Left lung (tissue), 10 donors: ENCODE results near the gene GOLGB1. TPM values are rescaled to one million over a fixed set of nuclear protein-coding genes. Genes with fewer than 3 reads are reported as not detected.

Source experiments
- ATAC-seq: fragments of 200-7000 bp; cut with Tn5 transposase; one replicate; pipeline ENCODE4 v1.9.1; 2020; ENCODE audit warnings: moderate library complexity
- DNase-seq, 4 donors: peaks; one replicate each; pipeline ENCODE4 v3.0.0-alpha.2; 2013 to 2020
- H3K27ac ChIP-seq, 2 donors: fragments of 200-600 bp; sonication (generic) in 1 of 2; one replicate each; pipeline versions ENCODE4 v1.5.0 to v1.8.0; 2020 to 2021
- H3K27me3 ChIP-seq, 2 donors: fragments of 200-600 bp; sonication (generic) in 1 of 2; one replicate each; pipeline versions ENCODE4 v1.5.0 to v1.8.0; 2020 to 2021
- H3K36me3 ChIP-seq, 2 donors: fragments of 200-600 bp; sonication (generic) in 1 of 2; one replicate each; pipeline versions ENCODE4 v1.5.0 to v1.8.0; 2020 to 2021
- H3K4me1 ChIP-seq, 2 donors: fragments of 200-600 bp; one replicate each; pipeline ENCODE4 v1.8.0; 2021
- H3K4me3 ChIP-seq, 2 donors: fragments of 200-600 bp; sonication (generic) in 1 of 2; one replicate each; pipeline versions ENCODE4 v1.5.0 to v1.8.0; 2020 to 2021; ENCODE audit warnings: mild to moderate bottlenecking in 1 of 2
- H3K9me3 ChIP-seq, 2 donors: fragments of 200-600 bp; sonication (generic) in 1 of 2; one replicate each; pipeline versions ENCODE4 v1.5.0 to v1.8.0; 2020 to 2021
- intact Hi-C, 2 donors: fragments of 100-400 bp; cut with DNase I; formaldehyde crosslinking; loops; one replicate each; pipeline versions ENCODE4 v1.11.2 to v1.14.2; 2022
- polyA plus RNA-seq, 6 donors: library from polyadenylated mRNA; unstranded; fragments of 120-200 nt; gene quantifications; one replicate each; pipeline ENCODE4 v1.2.1, GENCODE V29; 2013; ENCODE audit not compliant: insufficient read length in 6 of 6
- total RNA-seq, 2 donors: library from RNA; stranded (reverse); fragmentation: NEBNext Ultra II Directional; extraction: Animal tissue kit (Norgen Biotek cat#: 25700); gene quantifications; one replicate each; pipeline ENCODE4 v1.2.1, GENCODE V29; 2021
- TF ChIP-seq, protein P1 (sequence below), 2 donors: fragments of 200-600 bp; sonication (generic) in 1 of 2; IDR thresholded peaks; one replicate each; pipeline versions ENCODE4 v1.5.0 to v1.8.0; 2021; ENCODE audit warnings: antibody characterized with exemption in 2 of 2
- donor health status: DM: no; HTN: yes; CAD: no.
- donor health status: DM: no; HTN: no; CAD: no.

Gene GOLGB1
- total and polyA plus RNA-seq, 8 donors = 45.9 to 75.7 (median 71.0) TPM

DNA sequence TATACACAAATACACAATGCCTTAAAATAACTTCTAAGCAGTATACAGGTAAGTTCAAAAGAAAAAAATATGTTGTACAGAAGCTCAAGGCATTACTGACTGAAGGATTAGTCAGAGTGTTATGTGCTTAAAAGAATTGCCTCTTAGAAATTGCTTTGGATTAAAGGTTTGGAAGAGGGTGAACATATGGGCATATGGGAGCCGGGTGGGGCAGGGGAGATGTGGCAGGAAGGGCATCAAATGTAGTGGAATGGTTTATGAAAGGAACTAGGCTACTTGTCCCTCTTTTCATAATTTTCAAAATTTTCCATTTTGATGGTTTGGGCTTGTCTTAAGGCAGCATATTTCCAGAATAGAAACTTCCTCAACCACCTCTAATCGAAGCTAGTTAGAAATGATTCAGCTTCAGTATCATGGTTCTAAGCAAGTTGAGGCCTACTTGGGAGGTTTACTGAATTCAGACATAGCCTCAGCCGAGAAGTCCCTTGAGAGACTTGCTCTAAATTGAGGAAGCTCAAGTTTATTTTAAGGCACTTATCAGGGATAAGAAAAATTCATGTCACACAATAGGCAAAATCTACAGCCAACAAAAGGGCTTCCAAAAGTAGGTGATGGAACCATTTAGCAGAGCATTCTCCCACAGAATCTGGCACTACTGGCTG, 10.1 kb upstream of the GOLGB1 start:
- H3K27ac ChIP-seq = no peak overlapping the region
- no peaks in the 10 kb centered on the region for H3K4me1 ChIP-seq
- no peak for DNase-seq
- intact Hi-C loops = no loop called here
- TF ChIP-seq, protein P1, sequence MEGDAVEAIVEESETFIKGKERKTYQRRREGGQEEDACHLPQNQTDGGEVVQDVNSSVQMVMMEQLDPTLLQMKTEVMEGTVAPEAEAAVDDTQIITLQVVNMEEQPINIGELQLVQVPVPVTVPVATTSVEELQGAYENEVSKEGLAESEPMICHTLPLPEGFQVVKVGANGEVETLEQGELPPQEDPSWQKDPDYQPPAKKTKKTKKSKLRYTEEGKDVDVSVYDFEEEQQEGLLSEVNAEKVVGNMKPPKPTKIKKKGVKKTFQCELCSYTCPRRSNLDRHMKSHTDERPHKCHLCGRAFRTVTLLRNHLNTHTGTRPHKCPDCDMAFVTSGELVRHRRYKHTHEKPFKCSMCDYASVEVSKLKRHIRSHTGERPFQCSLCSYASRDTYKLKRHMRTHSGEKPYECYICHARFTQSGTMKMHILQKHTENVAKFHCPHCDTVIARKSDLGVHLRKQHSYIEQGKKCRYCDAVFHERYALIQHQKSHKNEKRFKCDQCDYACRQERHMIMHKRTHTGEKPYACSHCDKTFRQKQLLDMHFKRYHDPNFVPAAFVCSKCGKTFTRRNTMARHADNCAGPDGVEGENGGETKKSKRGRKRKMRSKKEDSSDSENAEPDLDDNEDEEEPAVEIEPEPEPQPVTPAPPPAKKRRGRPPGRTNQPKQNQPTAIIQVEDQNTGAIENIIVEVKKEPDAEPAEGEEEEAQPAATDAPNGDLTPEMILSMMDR (IDR thresholded peaks at IDR 0.05) = no peak
- H3K9me3 ChIP-seq = no peaks in the 10 kb centered on the region
- ATAC-seq = no peak
- H3K36me3 ChIP-seq = no peaks in the 10 kb centered on the region
- no peak overlapping the region for H3K4me3 ChIP-seq
- H3K27me3 ChIP-seq = no peaks in the 10 kb centered on the region

DNA sequence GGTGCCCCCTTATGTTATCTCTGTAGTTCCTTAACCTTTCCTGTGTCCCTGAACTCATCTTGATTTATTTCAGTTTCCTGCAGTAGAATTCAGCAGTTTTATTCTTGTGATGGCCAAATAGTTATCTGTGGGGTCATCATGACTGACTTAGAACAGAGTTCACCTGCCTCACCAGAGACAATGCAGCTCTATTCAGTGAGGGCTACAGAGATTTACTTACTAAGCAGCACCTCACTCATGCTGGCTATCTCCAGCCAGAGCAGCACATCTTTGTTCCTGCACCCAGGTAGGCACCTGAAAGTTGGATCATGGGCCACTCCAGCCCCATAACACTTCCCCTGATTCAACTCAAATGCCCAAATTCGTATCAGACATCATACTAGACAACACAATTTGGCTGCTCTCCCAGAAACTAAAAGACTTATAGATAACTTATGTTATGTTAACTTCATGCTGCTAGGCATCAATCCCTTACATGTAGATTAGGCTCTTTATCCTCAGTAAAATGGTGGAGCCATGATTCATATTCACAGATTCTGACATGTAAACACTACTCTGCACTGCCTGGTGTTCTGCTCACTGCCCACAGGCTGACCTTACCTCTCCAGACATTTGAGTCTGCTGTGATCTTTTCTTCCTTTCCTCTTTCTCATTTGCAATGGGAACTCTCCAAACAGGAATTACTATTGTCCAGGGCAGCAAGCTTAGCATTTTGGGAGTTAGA, 9.3 kb upstream of the GOLGB1 start:
- DNase-seq = no peak
- ATAC-seq = no peak
- no peaks in the 10 kb centered on the region for H3K9me3 ChIP-seq
- H3K27me3 ChIP-seq = peaks cover 0 to 3% of the 10 kb centered on the region in 2 donors
- no peaks in the 10 kb centered on the region for H3K36me3 ChIP-seq
- no peak overlapping the region for H3K4me3 ChIP-seq
- TF ChIP-seq, protein P1 (IDR thresholded peaks at IDR 0.05) = no peak
- intact Hi-C loops = no loop called here
- no peak overlapping the region for H3K27ac ChIP-seq
- no peaks in the 10 kb centered on the region for H3K4me1 ChIP-seq

DNA sequence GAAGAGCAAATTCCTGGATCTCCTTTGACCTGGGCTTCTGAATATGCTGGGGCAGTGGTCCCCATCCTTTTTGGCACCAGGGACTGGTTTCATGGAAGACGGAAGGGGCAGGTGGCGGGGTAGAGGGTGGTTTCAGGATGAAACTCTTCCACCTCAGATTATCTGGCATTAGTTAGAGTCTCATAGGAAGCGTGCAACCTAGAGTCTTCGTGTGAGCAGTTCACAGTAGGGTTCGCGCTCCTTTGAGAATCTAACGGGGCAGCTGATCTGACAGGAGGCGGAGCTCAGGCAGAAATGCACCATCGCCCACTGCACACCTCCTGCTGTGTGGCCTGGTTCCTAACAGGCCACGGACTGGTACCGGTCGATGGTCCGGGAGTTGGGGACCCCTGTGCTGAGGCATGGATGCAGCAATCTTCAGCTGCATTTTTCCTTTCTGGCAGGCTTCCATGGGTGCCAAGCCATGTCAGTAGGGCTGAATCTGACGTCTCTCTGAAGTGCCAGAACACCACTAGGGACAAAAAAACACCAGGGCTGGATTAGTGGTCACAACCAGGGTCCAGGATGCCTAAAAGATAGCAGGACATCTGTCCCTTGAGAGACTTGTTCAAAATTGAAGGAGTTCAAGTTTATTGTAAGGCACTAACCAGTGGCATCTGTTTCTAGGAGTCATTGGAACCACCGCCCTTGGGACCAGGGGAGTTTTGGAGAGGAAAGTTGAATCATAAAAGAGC, 8.4 kb upstream of the GOLGB1 start:
- no peak overlapping the region for H3K27ac ChIP-seq
- no peak for ATAC-seq
- no peaks in the 10 kb centered on the region for H3K36me3 ChIP-seq
- intact Hi-C loops = no loop called here
- H3K4me3 ChIP-seq = no peak overlapping the region
- no peaks in the 10 kb centered on the region for H3K9me3 ChIP-seq
- H3K27me3 ChIP-seq = peaks cover 0 to 4% of the 10 kb centered on the region in 2 donors
- no peaks in the 10 kb centered on the region for H3K4me1 ChIP-seq
- TF ChIP-seq, protein P1 (IDR thresholded peaks at IDR 0.05) = no peak
- DNase-seq = no peak

DNA sequence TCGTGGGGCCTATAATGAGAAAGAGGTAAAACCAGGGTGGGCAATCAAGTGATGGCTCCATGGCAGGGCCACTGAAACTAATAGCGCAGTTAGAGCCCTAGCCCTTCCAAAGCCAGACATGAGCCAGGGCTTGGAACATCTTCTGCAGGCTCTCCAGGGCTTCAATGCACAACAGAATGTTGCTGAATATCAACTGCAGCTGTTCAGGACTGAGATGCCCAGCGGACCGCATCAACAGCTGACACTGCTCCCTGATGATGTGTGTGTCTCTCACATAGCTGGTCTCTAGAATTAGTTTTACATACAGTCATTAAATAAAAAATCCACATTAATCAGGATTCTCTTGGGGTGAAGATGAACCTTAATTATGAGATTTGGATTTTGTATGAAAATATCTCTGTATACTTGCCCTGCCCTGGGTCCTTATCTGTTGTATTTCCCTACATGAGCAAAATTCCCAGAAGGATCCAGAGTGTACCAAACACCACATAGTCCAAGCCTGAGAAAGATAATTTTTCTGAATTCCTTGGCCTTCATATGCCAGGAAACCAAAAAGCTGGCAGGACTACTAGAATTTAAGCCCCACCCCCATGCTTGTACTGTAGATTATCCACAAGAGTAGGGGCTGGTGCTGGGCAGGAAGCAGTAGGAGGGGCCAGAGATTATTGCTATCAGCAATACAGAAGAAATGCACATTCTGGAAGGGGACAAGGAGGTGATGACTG, 7.7 kb upstream of the GOLGB1 start:
- no peak overlapping the region for H3K27ac ChIP-seq
- TF ChIP-seq, protein P1 (IDR thresholded peaks at IDR 0.05) = no peak
- H3K27me3 ChIP-seq = peaks cover 0 to 4% of the 10 kb centered on the region in 2 donors
- no peak for DNase-seq
- H3K9me3 ChIP-seq = no peaks in the 10 kb centered on the region
- intact Hi-C loops = no loop called here
- no peaks in the 10 kb centered on the region for H3K4me1 ChIP-seq
- no peak overlapping the region for H3K4me3 ChIP-seq
- no peak for ATAC-seq
- no peaks in the 10 kb centered on the region for H3K36me3 ChIP-seq
